Measurements from ENCODE around the gene SCN5A.

GRCh38 chr3:38613426-38613825 lies 36.1 kb downstream of the SCN5A start:
- no peak for TF ChIP-seq CTCF (conservative IDR thresholded peaks at IDR 0.05; ENCODE audit: low read depth, low read length)
- TF ChIP-seq EZH2 (IDR thresholded peaks at IDR 0.05; ENCODE audit: borderline replicate concordance, low read depth, low read length, poor library complexity, severe bottlenecking): no peak

All from A673 (cell line).